Upper lobe of left lung (tissue), 4 donors: ENCODE data around the gene HES4.

ENCODE experiments used
- CTCF ChIP-seq, 6 experiments: fragments of 450-650 bp in 4 of 6; fragments of 200-600 bp in 2 of 6; sonication (generic) in 2 of 6; IDR thresholded peaks; one replicate each; pipeline ENCODE4 v1.5.1; 2016 to 2019; ENCODE audit warnings: antibody characterized with exemption in 6 of 6
- EP300 ChIP-seq, 4 donors: sonication (generic); formaldehyde crosslinking; IDR thresholded peaks; one replicate each; pipeline ENCODE4 v1.5.1; 2017; ENCODE audit warnings: antibody characterized with exemption in 4 of 4, control low read depth in 2 of 4
- POLR2A ChIP-seq, 4 donors: fragments of 450-650 bp; IDR thresholded peaks; one replicate each; pipeline ENCODE4 v1.5.1; 2016 to 2017; ENCODE audit warnings: antibody characterized with exemption in 4 of 4, mild to moderate bottlenecking in 2 of 4

GRCh38 chr1:979744-980072, 20.2 kb downstream of the HES4 start:
- TF ChIP-seq EP300 (IDR thresholded peaks at IDR 0.05) (no peak), CTCF (IDR thresholded peaks at IDR 0.05) (no peak), POLR2A (IDR thresholded peaks at IDR 0.05) (no peak)
